Measurements from ENCODE around the gene TTLL5. TPM values are rescaled to one million over a fixed set of nuclear protein-coding genes. Genes with fewer than 3 reads are reported as not detected.

TTLL5 gene
- total and polyA plus RNA-seq, 10 of the 15 experiments (the other 5 are each of a cell fraction or from before 2014, with no cell fraction given), result 3.2 to 25.9 (median 13.8) TPM

- intact Hi-C loops (cut with micrococcal nuclease; ENCODE audit: unreplicated experiment), result no loop called here
- ChIA-PET POLR2A (no interaction called here), CTCF (interaction anchor here (1.0 to 1.1 kb wide), 2 partner anchors 17 to 24 kb away, joined by 3 to 4 read pairs; no protein-coding TSS in a partner anchor), SMC1A (ENCODE audit: uncharacterized antibody, unreplicated experiment) (interaction anchor here (1.0 kb wide), 1 partner anchor 15 kb away, joined by 3 read pairs; no protein-coding TSS in a partner anchor), RAD21 (ENCODE audit: unreplicated experiment) (interaction anchor here (0.9 to 1.3 kb wide), 2 partner anchors 11 to 140 kb away, joined by 3 read pairs; no protein-coding TSS in a partner anchor)
- H3K27me3 ChIP-seq (replicated peaks in 1 of 2; ENCODE audit: control insufficient read depth in 2 of 2, insufficient read depth in 2 of 2, low read length in 1 of 2), result no peaks in the 10 kb centered on the region
- no peaks in the 10 kb centered on the region for H3K9me3 ChIP-seq (replicated peaks; ENCODE audit: control insufficient read depth, insufficient read depth, low read length)
- H3K27ac ChIP-seq (ENCODE audit: control insufficient read depth, insufficient read depth), result no peak overlapping the region
- in situ Hi-C loops (cut with MboI), result no loop called here
- H4K20me1 ChIP-seq (ENCODE audit: control insufficient read depth, insufficient read depth), result no peaks in the 10 kb centered on the region
- no peak overlapping the region for H2AFZ ChIP-seq (ENCODE audit: control insufficient read depth, low read depth, low read length)
- H3K79me2 ChIP-seq (ENCODE audit: control insufficient read depth, insufficient read depth, low read length), result no peaks in the 10 kb centered on the region
- no peak overlapping the region for H3K9ac ChIP-seq (ENCODE audit: control insufficient read depth, insufficient read depth, low read length)
- FAIRE-seq (no peak), DNase-seq (ENCODE audit: low read depth, low spot score) (no peak), ATAC-seq (no peak)
- no peaks in the 10 kb centered on the region for H3K36me3 ChIP-seq (ENCODE audit: control insufficient read depth in 2 of 2, insufficient read depth in 2 of 2, low read length in 1 of 2)
- H3K4me3 ChIP-seq, result no peak overlapping the region
- BruUV-seq (replicated peaks), result no TSS peak
- H3K4me2 ChIP-seq (ENCODE audit: control insufficient read depth, insufficient read depth), result no peak overlapping the region
- WGBS (ENCODE audit: insufficient coverage, insufficient replicate concordance, low lambda C conversion rate, missing lambda C conversion rate), result 82% methylated on average over 3 of the region's 3 CpGs
- H3K4me1 ChIP-seq (ENCODE audit: control insufficient read depth, insufficient read depth, low read length), result no peaks in the 10 kb centered on the region
- TF ChIP-seq STAT3 (IDR thresholded peaks at IDR 0.05; ENCODE audit: low read depth, low read length), result no peak
- no peak for TF ChIP-seq RB1 (IDR thresholded peaks at IDR 0.05; ENCODE audit: borderline replicate concordance)
- TF ChIP-seq PBX3 (IDR thresholded peaks at IDR 0.05; ENCODE audit: insufficient replicate concordance, low read depth, low read length), result no peak
- no peak for TF ChIP-seq PKNOX1 (IDR thresholded peaks at IDR 0.05)
- TF ChIP-seq BHLHE40 (IDR thresholded peaks at IDR 0.05; ENCODE audit: borderline replicate concordance in 1 of 2, low read depth in 2 of 2, low read length in 1 of 2), result no peak
- no peak for TF ChIP-seq CBFB (IDR thresholded peaks at IDR 0.05; ENCODE audit: low read depth)
- no peak for TF ChIP-seq SP1 (IDR thresholded peaks at IDR 0.05; ENCODE audit: low read depth, low read length)
- TF ChIP-seq ATF3 (IDR thresholded peaks at IDR 0.05; ENCODE audit: borderline replicate concordance, extremely low read depth, low read depth, low read length), result no peak
- TF ChIP-seq SUPT20H (IDR thresholded peaks at IDR 0.05; ENCODE audit: borderline replicate concordance, control insufficient read depth, low read depth, low read length), result no peak
- no peak for TF ChIP-seq DPF2 (IDR thresholded peaks at IDR 0.05)
- no peak for TF ChIP-seq IKZF2 (IDR thresholded peaks at IDR 0.05)
Measured at GRCh38 chr14:75849300-75849895, 188.4 kb downstream of the TTLL5 start.
